ENCODE results near the gene STX19.

STX19 gene

DNA sequence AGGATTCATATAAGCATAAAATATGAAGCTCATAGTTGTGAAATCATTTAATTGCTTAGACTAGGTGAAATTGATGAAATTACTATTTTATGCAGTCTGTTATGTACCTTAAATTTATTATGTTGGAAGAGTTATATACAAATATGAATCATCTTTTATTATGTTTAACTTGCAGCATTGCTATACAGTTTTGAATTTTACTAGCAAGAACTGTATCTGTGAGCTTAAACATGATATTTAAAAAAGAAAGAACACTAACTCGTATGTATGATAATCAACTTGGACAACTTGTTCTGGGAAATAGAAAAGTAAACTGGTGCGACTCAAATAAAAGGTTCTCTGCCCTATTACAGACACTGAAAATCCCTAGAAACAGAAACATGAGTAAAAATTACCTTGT, 1.8 kb downstream of the STX19 start:
- DNase-seq (ENCODE audit: low spot score): no peak

DNA sequence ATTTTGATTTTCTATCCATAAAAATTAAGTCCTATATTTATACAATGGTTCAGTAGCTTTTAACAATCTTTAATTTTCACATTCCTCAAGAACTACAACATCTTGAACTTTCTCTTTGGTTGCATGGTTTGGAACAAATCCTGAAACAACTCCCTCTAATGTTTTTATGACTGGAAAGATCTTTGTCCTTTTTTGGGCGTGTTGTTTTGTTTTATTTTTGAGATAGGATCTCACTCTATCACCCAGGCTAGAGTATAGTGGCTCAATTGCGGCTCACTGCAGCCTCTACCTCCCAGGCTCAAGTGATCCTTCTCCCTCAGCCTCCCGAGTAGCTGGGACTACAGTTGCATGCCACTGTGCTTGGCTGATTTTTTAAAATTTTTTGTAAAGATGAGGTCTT, 4.0 kb downstream of the STX19 start:
- DNase-seq (ENCODE audit: low spot score): no peak

GRCh38 chr3:94020293-94020692, 8.1 kb downstream of the STX19 start:
- no peak for DNase-seq (ENCODE audit: low spot score)

DNA sequence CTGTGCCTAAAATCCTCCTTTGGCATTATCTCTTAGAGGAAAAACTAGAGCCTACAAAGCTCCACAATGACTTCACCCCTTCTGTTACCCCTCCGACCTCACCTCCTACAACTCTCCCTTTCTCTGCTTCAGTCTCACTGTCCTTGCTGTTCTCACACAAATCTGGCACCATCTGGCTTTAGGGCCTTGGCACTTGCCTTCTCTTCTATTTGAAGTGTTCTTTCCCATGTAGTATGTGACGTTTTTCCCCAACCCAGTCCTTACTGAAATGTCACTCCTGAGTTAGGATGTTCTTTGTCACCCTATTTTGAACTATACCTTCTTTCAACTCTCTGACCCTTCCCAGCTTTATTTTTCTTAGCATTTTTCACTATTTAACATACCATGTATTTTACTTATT, 8.7 kb downstream of the STX19 start:
- DNase-seq (ENCODE audit: low spot score): no peak

- no peak for DNase-seq (ENCODE audit: low spot score)
These were observed 13.4 kb downstream of the STX19 start for GRCh38 chr3:94015025-94015424.

DNA sequence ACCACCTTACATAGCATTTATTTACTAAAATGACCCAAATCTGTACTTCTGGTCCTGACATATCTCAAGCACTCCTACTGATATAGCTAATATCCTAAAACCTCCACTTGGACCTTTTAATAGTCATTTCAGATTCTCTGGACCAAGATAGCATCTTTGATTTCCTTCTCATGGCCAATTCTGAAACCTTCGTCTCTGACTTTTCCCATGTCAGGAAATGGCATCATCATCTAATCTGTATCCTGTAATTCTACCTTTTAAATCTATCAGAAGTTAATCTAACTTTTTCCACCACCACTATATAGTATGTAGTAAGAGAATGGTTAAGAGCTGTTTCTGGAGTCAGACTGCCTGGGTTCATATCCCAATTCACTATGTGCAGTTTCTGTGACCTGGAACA, 16.2 kb downstream of the STX19 start:
- DNase-seq (ENCODE audit: low spot score): no peak

GRCh38 chr3:94011233-94011711, 17.1 kb downstream of the STX19 start:
- DNase-seq (ENCODE audit: low spot score): peak; percentile 18

GRCh38 chr3:94009608-94010007, 18.8 kb downstream of the STX19 start:
- DNase-seq (ENCODE audit: low spot score): no peak

GRCh38 chr3:94008253-94008652, 20.1 kb downstream of the STX19 start:
- DNase-seq (ENCODE audit: low spot score): no peak

DNA sequence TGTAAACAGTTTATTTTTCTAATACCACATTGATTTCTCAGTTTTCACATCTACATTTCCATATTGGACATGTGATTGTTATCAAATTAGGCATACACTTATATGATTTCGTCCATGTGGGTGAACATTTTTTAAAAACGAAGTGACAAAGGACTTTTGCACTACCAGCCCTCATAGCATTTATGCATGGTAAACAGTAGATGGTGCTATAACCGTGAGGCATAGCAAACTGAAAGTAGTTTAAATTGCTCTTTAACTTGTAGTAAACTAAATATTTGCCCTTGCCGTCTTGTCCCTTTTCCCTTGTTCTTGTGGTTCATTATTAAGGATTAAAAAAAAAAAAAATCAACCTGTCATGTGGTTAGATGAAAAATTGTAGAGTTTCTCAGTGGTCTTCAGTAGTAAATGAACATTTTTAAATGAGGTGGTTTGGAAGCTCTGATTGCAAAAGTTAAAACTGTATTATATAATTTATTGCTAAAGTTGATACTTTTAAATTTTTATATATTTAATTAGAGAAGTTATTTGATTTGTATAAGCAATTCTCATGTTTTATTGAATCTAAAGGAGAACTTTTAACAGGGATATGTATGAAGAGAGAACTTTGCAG, 24.0 kb downstream of the STX19 start:
- DNase-seq (ENCODE audit: low spot score): peak; percentile 64

- no peak for DNase-seq (ENCODE audit: low spot score)
These were observed 26.4 kb downstream of the STX19 start for GRCh38 chr3:94001827-94002495.

GRCh38 chr3:94001191-94001590, 27.2 kb downstream of the STX19 start:
- DNase-seq (ENCODE audit: low spot score): no peak

GRCh38 chr3:93994056-93994455, 34.3 kb downstream of the STX19 start:
- no peak for DNase-seq (ENCODE audit: low spot score)

GRCh38 chr3:93992207-93992606, 36.2 kb downstream of the STX19 start:
- DNase-seq (ENCODE audit: low spot score): no peak

- DNase-seq (ENCODE audit: low spot score): no peak
These were observed 36.8 kb downstream of the STX19 start for GRCh38 chr3:93991631-93992030.

DNA sequence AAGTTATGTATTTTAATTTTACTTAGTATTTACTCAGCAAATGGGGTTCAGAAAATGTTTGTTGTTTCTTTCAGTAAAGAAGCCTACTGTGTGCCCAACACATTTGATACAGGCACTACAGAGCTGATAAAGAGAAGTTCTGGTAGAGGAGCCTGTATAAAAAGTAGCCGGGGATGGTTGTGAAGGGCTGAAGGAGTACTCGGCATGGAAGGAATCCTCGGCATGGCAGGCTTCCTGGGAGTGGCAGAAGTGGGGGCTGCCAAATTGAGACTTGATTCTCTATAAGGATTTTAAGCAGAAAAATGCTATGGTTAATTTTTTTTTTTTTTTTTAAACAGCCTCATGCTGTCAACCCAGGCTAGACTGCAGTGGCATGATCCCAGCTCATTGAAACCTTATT, 39.2 kb downstream of the STX19 start:
- no peak for DNase-seq (ENCODE audit: low spot score)

GRCh38 chr3:93988764-93989163, 39.6 kb downstream of the STX19 start:
- DNase-seq (ENCODE audit: low spot score): no peak

GRCh38 chr3:93988283-93988682, 40.1 kb downstream of the STX19 start:
- DNase-seq (ENCODE audit: low spot score): no peak

GRCh38 chr3:93984618-93985017, 43.8 kb downstream of the STX19 start:
- DNase-seq (ENCODE audit: low spot score): no peak

GRCh38 chr3:93983408-93983807, 45.0 kb downstream of the STX19 start:
- no peak for DNase-seq (ENCODE audit: low spot score)

GRCh38 chr3:93981649-93982048, 46.7 kb downstream of the STX19 start:
- no peak for DNase-seq (ENCODE audit: low spot score)

DNA sequence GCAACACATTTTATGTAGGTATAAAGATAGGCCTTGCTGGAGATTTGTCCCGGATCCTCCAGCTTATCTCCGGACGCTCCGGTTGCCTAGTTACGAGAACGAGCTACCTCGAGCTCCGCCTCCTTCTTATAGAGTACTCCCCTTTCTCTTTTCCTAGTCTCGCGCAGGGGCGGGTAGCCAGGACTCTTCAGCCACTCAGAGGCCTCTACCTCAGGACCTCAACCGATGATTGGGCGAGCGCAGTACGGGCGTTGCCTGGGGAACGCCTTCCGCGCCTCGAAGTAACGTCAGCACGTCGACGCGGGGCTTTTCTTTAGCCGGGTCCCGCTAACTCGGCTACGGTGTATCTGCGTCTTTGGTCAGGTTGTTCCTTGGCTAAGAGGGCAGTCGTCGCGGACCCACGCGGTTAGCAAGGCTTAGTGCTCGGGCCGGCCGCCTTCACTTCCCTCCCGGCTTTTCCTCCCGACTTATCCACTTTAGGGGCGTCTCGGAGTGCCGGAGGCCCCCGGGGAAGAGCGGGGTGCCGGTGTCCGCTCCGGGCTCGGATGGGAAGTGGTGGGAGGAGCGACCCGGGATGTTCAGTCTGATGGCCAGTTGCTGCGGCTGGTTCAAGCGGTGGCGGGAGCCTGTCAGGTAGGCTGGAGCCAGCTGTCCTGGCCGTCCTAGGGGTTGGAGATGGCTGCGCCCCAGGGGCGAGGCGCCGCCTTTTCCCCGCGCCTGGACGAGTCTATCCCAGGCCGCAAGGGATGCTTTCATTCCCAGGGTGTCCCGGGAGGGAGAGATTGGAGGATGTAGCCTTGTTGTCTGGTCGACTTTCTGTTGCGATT, 48.3 kb downstream of the STX19 start, which contains the start of gene ARL13B:
Gene ARL13B (plus strand): TSS at position 306 of the 827 bp plus-strand sequence. CDS start 269 bp downstream, at position 575.
- peak; percentile 99 for DNase-seq (ENCODE audit: low spot score)
